Sigmoid colon (tissue), 7 donors: ENCODE data around the gene SUSD5. TPM values are rescaled to one million over a fixed set of nuclear protein-coding genes. Genes with fewer than 3 reads are reported as not detected.

ENCODE experiments used
- DNase-seq: peaks from one replicate; pipeline ENCODE4 v3.0.0-alpha.2; 2019
- H3K27ac ChIP-seq, 4 donors: fragments of 200-600 bp; sonication (generic); one replicate each; pipeline ENCODE4 v1.5.1; 2016 to 2019; ENCODE audit warnings: mild to moderate bottlenecking in 1 of 4
- H3K27me3 ChIP-seq, 3 donors: fragments of 200-600 bp; sonication (generic); one replicate each; pipeline ENCODE4 v1.5.1; 2019; ENCODE audit warnings: mild to moderate bottlenecking in 1 of 3
- H3K36me3 ChIP-seq, 4 donors: fragments of 200-600 bp; sonication (generic); one replicate each; pipeline ENCODE4 v1.5.1; 2016 to 2019
- H3K4me1 ChIP-seq, 4 donors: fragments of 200-600 bp; sonication (generic); one replicate each; pipeline ENCODE4 v1.5.1; 2017 to 2019
- H3K4me3 ChIP-seq, 4 donors: fragments of 200-600 bp; sonication (generic); one replicate each; pipeline ENCODE4 v1.5.1; 2017 to 2019; ENCODE audit warnings: mild to moderate bottlenecking in 2 of 4, moderate library complexity in 1 of 4
- H3K9me3 ChIP-seq, 4 donors: fragments of 200-600 bp in 3 of 4; sonication (generic) in 3 of 4; one replicate each; pipeline versions ENCODE4 v1.5.1 to v1.6.1; 2013 to 2019
- CTCF ChIP-seq, 4 experiments: fragments of 450-650 bp in 3 of 4; fragments of 200-600 bp in 1 of 4; IDR thresholded peaks; one replicate each; pipeline ENCODE4 v1.5.1; 2016 to 2019; ENCODE audit warnings: antibody characterized with exemption in 4 of 4, mild to moderate bottlenecking in 3 of 4, moderate library complexity in 2 of 4
- EP300 ChIP-seq, 4 donors: sonication (generic); formaldehyde crosslinking; IDR thresholded peaks; one replicate each; pipeline ENCODE4 v1.6.1; 2017; ENCODE audit warnings: antibody characterized with exemption in 4 of 4
- POLR2A ChIP-seq, 2 donors: fragments of 450-650 bp; IDR thresholded peaks; one replicate each; pipeline ENCODE4 v1.6.1; 2016; ENCODE audit warnings: antibody characterized with exemption in 2 of 2, mild to moderate bottlenecking in 2 of 2, moderate library complexity in 2 of 2
- POLR2AphosphoS5 ChIP-seq, 4 donors: sonication (generic); formaldehyde crosslinking; IDR thresholded peaks; one replicate each; pipeline ENCODE4 v1.6.1; 2017; ENCODE audit warnings: antibody characterized with exemption in 4 of 4
- WGBS, 2 donors: extraction: QIAGEN DNeasy Blood & Tissue Kit; methylation state at CpG; one replicate each; pipeline ENCODE4 v1.1.7; 2013; 5-methylcytosine and 5-hydroxymethylcytosine counted together
- intact Hi-C: fragments of 100-400 bp; cut with DNase I; formaldehyde crosslinking; loops from one replicate; pipeline ENCODE4 v1.15.1; 2023
- polyA plus RNA-seq, 3 donors: library from polyadenylated mRNA; stranded (reverse); fragments of 200-250 nt; gene quantifications; one replicate each; pipeline ENCODE4 v1.2.3, GENCODE V29; 2013
- total RNA-seq, 4 donors: library from RNA; depleted of rRNA; stranded (reverse); fragments of >200 nt; gene quantifications; one replicate each; pipeline ENCODE4 v1.1.0, GENCODE V29; 2016
- donor health status: healthy with polysubstance abuse.
- donor health status: Bipolar disorder and iron deficiency.
- donor health status: healthy.

SUSD5 gene
- total and polyA plus RNA-seq, 7 donors: under 0.01 to 10.9 (median 1.7) TPM; not detected in 1

- Histone ChIP-seq H3K4me3 (no peak overlapping the region), H3K4me1 (peaks cover 0 to 8% (median 0%) of the 10 kb centered on the region in 4 donors), H3K36me3 (no peaks in the 10 kb centered on the region), H3K27ac (no peak overlapping the region), H3K9me3 (no peaks in the 10 kb centered on the region), H3K27me3 (no peaks in the 10 kb centered on the region)
- TF ChIP-seq EP300 (IDR thresholded peaks at IDR 0.05) (no peak), POLR2A (IDR thresholded peaks at IDR 0.05) (no peak), POLR2AphosphoS5 (IDR thresholded peaks at IDR 0.05) (no peak), CTCF (IDR thresholded peaks at IDR 0.05) (no peak)
- whole genome bisulfite sequencing, 2 donors: 88 to 92% methylated on average over 1 of the region's 1 CpG
- intact Hi-C loops: no loop called here
- no peak for DNase-seq
Measured at GRCh38 chr3:33233884-33234283, 15.3 kb upstream of the SUSD5 start.

GRCh38 chr3:33231756-33232465 lies 13.3 kb upstream of the SUSD5 start:
- H3K27ac ChIP-seq: no peak overlapping the region
- no peak overlapping the region for H3K4me3 ChIP-seq
- peaks cover 0 to 8% (median 0%) of the 10 kb centered on the region in 4 donors for H3K4me1 ChIP-seq
- TF ChIP-seq CTCF (IDR thresholded peaks at IDR 0.05): no peak
- no peak for TF ChIP-seq POLR2A (IDR thresholded peaks at IDR 0.05)
- no peak for TF ChIP-seq EP300 (IDR thresholded peaks at IDR 0.05)
- TF ChIP-seq POLR2AphosphoS5 (IDR thresholded peaks at IDR 0.05): no peak
- intact Hi-C loops: no loop called here
- no peaks in the 10 kb centered on the region for H3K9me3 ChIP-seq
- no peaks in the 10 kb centered on the region for H3K36me3 ChIP-seq
- WGBS, 2 donors: 37 to 55% methylated on average over 5 of the region's 5 CpGs
- H3K27me3 ChIP-seq: no peaks in the 10 kb centered on the region
- DNase-seq: no peak

- no peak for TF ChIP-seq POLR2A (IDR thresholded peaks at IDR 0.05)
- H3K36me3 ChIP-seq: no peaks in the 10 kb centered on the region
- no peak overlapping the region for H3K4me3 ChIP-seq
- peaks cover 0 to 8% (median 0%) of the 10 kb centered on the region in 4 donors for H3K4me1 ChIP-seq
- intact Hi-C loops: no loop called here
- H3K27me3 ChIP-seq: no peaks in the 10 kb centered on the region
- H3K27ac ChIP-seq: no peak overlapping the region
- H3K9me3 ChIP-seq: no peaks in the 10 kb centered on the region
- no peak for DNase-seq
- 52 to 60% methylated on average over 5 of the region's 5 CpGs for WGBS, 2 donors
Measured at GRCh38 chr3:33229947-33230346, 11.3 kb upstream of the SUSD5 start.

GRCh38 chr3:33229066-33229465 lies 10.5 kb upstream of the SUSD5 start:
- Histone ChIP-seq H3K27me3 (no peaks in the 10 kb centered on the region), H3K4me3 (no peak overlapping the region), H3K27ac (no peak overlapping the region), H3K9me3 (no peaks in the 10 kb centered on the region), H3K4me1 (peaks cover 0 to 8% (median 0%) of the 10 kb centered on the region in 4 donors), H3K36me3 (no peaks in the 10 kb centered on the region)
- no peak for TF ChIP-seq CTCF (IDR thresholded peaks at IDR 0.05)
- no peak for TF ChIP-seq EP300 (IDR thresholded peaks at IDR 0.05)
- no peak for TF ChIP-seq POLR2A (IDR thresholded peaks at IDR 0.05)
- TF ChIP-seq POLR2AphosphoS5 (IDR thresholded peaks at IDR 0.05): no peak
- intact Hi-C loops: no loop called here
- no peak for DNase-seq
- WGBS, 2 donors: 88 to 89% methylated on average over 3 of the region's 3 CpGs

- DNase-seq: no peak
- Histone ChIP-seq H3K9me3 (no peaks in the 10 kb centered on the region), H3K27ac (no peak overlapping the region), H3K4me3 (no peak overlapping the region), H3K4me1 (peaks cover 0 to 17% (median 15%) of the 10 kb centered on the region in 4 donors), H3K36me3 (no peaks in the 10 kb centered on the region), H3K27me3 (peaks cover 0 to 32% (median 17%) of the 10 kb centered on the region in 3 donors)
- no peak for TF ChIP-seq CTCF (IDR thresholded peaks at IDR 0.05)
- TF ChIP-seq POLR2A (IDR thresholded peaks at IDR 0.05): no peak
- no peak for TF ChIP-seq EP300 (IDR thresholded peaks at IDR 0.05)
- no peak for TF ChIP-seq POLR2AphosphoS5 (IDR thresholded peaks at IDR 0.05)
- intact Hi-C loops: no loop called here
- WGBS, 2 donors: 78 to 88% methylated on average over 3 of the region's 3 CpGs
Measured at GRCh38 chr3:33221241-33221640, 2.6 kb upstream of the SUSD5 start.
